ENCODE measurements around the gene TRIP12. TPM values are rescaled to one million over a fixed set of nuclear protein-coding genes. Genes with fewer than 3 reads are reported as not detected.

Gene TRIP12
- polyA plus RNA-seq, 3 donors, result 173 to 209 (median 182) TPM

GRCh38 chr2:229719926-229720647 is 201.7 kb downstream of the TRIP12 start:
- DNase-seq, result no peak

GRCh38 chr2:229718057-229718456 is 203.8 kb downstream of the TRIP12 start:
- no peak for DNase-seq

GRCh38 chr2:229715895-229716507 is 205.8 kb downstream of the TRIP12 start:
- DNase-seq, result peak; percentile 50

GRCh38 chr2:229714736-229715541 is 206.9 kb downstream of the TRIP12 start:
- peak; percentile 66 for DNase-seq

- no peak for DNase-seq
These were observed 207.6 kb downstream of the TRIP12 start, which contains the start of gene DNER for GRCh38 chr2:229714080-229714735. Gene DNER, minus strand, starts transcription at chr2:229714555. Its CDS starts 132 bp downstream, at chr2:229714423.

Other genes with a start within 250 kb of the TRIP12 start
- 10 to 100 TPM; 56.5 to 61.6 (median 58.5) TPM for gene DNER, start 207.5 kb downstream of the TRIP12 start, polyA plus RNA-seq (ENCODE audit: insufficient read length in 3 of 3)
- gene FBXO36, start 494 bp upstream of the TRIP12 start, polyA plus RNA-seq (ENCODE audit: insufficient read length in 3 of 3), result 1 to 10 TPM; 5.9 to 7.8 (median 7.3) TPM
- 1 to 10 TPM; 6.5 to 6.9 (median 6.7) TPM for gene SLC16A14, start 146.9 kb upstream of the TRIP12 start, polyA plus RNA-seq (ENCODE audit: insufficient read length in 3 of 3)